Fibroblast of pulmonary artery (primary cell): ENCODE results near the gene SREBF2.

Experiments used
- DNase-seq: peaks from one replicate; pipeline ENCODE4 v3.0.0-alpha.2; 2010; ENCODE audit warnings: low read depth
- H3K4me3 ChIP-seq: replicated peaks from 2 replicates; pipeline ENCODE4 v1.5.1; 2011; ENCODE audit warnings: low read depth, mild to moderate bottlenecking, control low read depth, low read length, moderate library complexity
- CTCF ChIP-seq: IDR thresholded peaks from 2 replicates; pipeline ENCODE4 v1.5.1; 2011; ENCODE audit warnings: mild to moderate bottlenecking, control low read depth, low read length, inconsistent platforms; ENCODE audit errors: missing control alignments

SREBF2 gene

GRCh38 chr22:41919357-41920224 lies 86.7 kb downstream of the SREBF2 start:
- no peak for DNase-seq
- H3K4me3 ChIP-seq = peak overlapping the region; percentile 40
- no peak for TF ChIP-seq CTCF

- TF ChIP-seq CTCF = no peak
- DNase-seq = no peak
- H3K4me3 ChIP-seq = no peak overlapping the region
These were observed 87.5 kb downstream of the SREBF2 start for GRCh38 chr22:41920271-41920976.

GRCh38 chr22:41922328-41922727 lies 89.4 kb downstream of the SREBF2 start:
- TF ChIP-seq CTCF = no peak
- no peak for DNase-seq
- H3K4me3 ChIP-seq = no peak overlapping the region

- no peak for DNase-seq
- H3K4me3 ChIP-seq = no peak overlapping the region
- TF ChIP-seq CTCF = no peak
These were observed 90.2 kb downstream of the SREBF2 start for GRCh38 chr22:41922940-41923594.

GRCh38 chr22:41923595-41924276 lies 90.8 kb downstream of the SREBF2 start:
- no peak for TF ChIP-seq CTCF
- DNase-seq = no peak
- H3K4me3 ChIP-seq = no peak overlapping the region

- DNase-seq = peak; percentile 45
- H3K4me3 ChIP-seq = peak overlapping the region; percentile 14
- peak; percentile 42 for TF ChIP-seq CTCF
These were observed 93.0 kb downstream of the SREBF2 start for GRCh38 chr22:41925783-41926460.
